HG03439 (cell line): ENCODE data around the gene MOGAT1.

Experiments used
- ATAC-seq: cut with Tn5 transposase; IDR thresholded peaks from one replicate; pipeline ENCODE4 v1.9.1; 2021; ENCODE audit warnings: mild to moderate bottlenecking, moderate library complexity; ENCODE audit not compliant: unreplicated experiment

MOGAT1 gene, protein sequence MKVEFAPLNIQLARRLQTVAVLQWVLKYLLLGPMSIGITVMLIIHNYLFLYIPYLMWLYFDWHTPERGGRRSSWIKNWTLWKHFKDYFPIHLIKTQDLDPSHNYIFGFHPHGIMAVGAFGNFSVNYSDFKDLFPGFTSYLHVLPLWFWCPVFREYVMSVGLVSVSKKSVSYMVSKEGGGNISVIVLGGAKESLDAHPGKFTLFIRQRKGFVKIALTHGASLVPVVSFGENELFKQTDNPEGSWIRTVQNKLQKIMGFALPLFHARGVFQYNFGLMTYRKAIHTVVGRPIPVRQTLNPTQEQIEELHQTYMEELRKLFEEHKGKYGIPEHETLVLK

DNA sequence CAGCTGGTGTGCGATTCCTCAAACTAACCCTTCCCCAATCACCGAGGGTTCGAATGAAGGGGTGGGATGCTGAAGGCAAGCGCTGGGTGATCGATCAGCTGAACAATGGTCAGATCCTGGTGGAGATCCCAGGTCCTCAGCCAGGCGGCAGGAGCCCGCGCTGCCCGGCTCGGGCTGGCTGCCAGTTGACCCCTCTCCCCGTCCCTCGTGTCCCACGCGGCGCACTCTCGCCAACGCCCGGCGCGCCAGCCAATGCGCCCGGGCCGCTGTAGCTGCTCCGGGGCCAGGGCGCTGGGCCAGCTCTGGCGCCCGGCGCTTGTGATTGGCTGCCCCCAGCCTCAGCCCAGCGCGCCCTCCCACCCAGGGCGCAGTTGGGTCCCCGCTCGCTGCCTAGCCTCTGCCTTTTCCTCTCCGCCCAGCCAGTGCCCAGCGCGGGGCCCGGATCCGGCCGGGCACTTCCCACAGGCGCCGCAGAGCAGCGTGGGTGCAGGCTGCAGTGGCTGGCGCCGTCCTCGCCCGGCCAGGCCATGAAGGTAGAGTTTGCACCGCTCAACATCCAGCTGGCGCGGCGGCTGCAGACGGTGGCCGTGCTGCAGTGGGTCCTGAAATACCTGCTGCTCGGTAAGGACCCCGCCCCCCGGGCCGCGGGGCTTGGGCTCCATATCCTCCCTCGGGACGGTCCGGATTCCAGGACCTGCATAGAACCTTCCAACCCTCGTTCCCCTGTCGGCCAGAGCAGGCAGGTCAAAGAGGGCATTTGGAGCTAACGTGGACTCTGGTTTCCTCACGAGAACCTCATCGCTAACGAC is at the start of gene MOGAT1:
Gene MOGAT1 (plus strand): TSS at position 400 of the 809 bp plus-strand sequence. CDS start 128 bp downstream, at position 528.
- no peak for ATAC-seq

DNA sequence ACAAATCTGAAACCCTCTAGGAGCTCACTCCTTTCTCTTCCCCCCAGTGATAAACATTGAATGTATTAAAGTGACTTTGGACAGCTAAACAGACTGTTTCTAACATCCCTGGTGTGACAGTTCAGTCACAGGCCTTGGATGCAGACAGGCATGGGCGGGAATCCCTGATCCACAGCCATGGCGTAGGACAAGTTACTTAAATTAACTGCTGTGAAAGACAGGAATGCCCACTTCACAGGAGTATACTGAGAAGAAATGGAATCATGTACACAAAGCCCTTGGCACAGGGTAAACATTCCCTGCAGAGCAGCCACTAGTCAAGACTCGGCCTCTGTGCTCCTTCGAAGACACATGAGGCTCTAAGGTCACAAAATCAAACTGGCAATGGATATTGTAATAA is 49.6 kb upstream of the MOGAT1 start:
- no peak for ATAC-seq

DNA sequence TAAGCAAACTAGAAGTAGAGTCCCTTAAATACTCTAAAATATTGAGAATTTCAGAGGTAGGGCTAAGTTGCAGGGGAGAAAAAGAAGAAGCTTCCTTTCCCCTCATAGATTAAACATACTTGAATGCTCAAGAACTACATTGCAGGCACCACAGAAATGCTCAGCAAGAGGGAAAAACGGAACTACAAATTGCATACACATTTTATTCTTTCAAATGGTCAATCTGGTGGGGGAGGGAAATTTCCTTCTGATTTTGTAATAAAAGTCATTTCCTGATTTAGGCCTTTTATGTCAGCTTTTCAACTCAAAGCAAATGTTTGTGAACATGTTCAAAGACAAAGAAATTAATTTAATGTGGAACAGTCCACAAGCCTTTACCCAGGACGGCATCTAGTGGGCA is 48.5 kb upstream of the MOGAT1 start:
- ATAC-seq: no peak

DNA sequence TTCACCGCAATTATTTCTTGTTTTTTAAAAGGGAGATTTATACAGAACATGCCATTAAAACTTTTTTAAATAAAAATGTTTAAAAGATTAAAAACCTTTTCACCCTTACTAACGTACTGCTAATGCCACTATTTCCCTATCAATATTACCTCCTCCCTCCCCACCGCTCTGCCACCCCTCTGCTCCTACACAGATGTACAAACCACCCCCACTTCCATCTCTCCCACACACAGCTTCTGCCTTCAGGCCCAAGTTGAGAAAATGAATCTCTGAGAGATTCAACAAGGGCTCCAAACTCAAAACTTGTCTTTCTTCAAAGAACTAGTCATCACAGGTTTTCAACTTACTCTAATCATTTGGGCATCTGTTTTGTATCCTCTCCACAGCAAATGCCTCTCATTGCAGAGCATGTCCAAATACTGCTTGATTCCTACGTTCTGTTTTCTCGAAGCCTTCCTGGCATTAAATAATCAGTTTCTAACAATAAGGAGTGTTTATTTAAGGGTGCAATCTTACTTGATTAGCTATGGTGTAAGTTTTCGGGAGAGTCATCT is 47.6 kb upstream of the MOGAT1 start:
- no peak for ATAC-seq

DNA sequence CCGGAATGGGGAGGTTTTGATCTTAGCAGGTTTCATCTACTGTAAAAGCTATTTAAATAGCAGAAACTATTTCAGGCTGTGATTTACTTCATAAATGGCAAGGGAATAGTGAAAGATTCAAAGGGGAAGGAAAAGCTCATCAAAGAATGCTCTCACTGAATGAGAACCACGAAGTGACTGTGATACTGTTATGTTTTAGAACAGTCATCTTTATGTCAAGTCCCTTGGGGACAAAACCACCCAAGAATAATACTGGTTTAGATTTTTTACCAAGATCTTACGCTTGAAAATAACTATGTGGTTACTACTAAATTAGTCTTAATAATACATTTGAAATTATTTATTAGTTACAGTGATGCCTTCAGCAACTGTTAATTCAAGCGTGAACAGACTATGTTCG is 43.7 kb upstream of the MOGAT1 start:
- ATAC-seq: no peak

DNA sequence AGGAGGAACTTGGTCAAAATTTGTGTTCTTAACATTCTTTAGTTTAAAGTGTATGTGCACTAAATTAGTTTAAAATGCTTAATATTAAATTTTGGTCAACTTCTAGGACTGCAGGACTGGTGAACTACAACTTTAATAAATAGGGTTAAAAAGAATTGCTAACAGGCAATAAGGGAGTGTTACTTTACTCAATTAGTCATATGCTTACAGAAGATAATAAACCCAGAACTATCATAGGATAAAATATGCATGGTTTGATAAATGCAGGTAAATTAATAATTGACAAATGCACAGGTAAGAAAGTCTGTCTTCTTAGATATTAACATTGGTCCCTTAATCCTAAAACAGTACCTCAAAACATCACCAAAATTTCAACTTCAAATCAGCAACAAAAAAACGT is 36.2 kb upstream of the MOGAT1 start:
- ATAC-seq: no peak

DNA sequence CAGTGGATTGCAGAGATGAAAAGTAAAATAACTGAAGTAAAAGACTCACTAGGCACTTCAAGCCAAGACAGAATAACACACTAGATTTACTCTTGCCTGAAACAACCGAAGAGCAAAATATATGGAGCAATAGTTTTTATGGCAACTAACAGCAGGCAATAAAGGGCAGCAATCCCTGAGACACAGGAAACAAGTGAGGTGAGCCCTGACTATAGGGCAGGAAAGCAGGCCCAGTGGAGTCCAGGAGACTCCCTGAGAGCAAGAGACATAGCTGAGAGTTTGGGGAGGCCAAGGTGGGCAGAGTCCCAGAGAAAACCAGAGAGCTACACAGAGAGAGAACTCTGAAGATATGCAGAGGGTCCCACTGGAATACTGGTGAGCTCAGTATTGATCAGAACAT is 34.4 kb upstream of the MOGAT1 start:
- ATAC-seq: no peak

DNA sequence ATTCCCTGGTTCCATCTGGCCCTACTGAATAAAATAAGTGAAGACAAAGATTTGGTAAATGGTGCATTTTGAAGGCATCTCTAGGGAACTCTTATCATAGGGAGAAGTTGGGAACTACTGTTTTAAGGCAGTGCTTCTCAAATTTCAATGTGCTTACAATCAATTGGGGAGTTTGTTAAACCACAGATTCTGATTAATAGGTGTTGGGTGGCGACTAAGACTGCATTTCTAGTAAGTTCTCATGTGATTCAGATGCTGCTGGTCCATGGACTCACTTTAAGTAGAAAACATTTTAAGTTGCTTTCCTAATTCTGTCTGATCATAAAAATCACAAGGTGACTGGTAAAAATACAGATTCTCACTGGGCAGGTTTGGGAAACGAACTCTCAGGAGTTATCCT is 30.1 kb upstream of the MOGAT1 start:
- ATAC-seq: no peak

DNA sequence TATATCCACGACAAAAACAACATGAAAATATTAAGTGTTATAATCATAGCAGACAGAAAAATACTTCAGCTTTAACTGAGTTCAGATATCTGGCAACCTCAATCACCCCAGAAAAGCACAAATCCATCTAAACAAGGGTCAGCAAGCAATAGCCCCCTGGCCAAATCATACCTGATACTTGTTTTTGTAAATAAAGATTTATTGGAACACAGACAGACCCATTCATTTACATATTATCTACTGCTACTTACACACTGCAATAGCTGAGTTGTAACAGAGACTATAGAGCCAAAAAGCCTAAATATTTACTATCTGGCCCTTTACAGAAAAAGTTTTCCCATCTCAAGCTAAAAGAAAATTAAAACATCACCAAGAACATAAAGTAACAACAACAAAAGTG is 28.3 kb upstream of the MOGAT1 start:
- no peak for ATAC-seq

DNA sequence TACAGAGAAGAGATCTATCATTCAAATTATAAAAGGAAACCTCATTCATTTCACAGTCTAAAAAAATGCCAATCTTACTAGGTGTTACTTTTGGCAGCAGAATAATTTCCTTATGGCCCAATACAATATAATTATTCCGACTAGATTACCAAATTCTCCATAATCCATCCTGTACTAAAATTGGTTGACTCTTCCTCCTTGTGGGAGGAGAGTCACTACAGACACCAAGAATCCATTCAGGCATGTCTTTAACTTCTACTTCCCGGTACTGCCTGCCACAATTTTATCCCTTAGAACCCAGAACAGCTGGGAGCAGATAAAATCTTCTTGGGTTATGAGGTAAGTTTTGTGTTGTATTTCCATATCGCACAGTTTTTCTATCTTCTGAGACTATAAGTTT is 25.4 kb upstream of the MOGAT1 start:
- no peak for ATAC-seq

DNA sequence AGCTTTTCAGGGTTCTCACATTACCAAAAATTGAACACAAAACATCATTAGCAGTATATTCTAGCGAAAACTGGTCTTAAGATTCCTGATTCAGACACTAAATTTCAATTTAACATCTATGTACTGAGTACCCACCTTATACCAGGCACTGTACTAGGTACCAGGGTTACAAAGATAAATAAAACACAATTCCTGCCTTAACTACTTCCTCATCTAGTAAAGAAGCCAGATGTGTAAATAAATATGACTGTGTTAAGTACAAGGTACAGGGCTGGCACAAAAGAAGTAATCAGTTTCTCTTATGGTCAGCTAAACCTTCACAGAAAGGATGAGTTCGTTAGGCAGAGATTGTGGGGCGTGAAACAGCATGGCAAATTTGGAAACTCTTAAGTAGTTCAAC is 21.7 kb upstream of the MOGAT1 start:
- ATAC-seq: no peak

DNA sequence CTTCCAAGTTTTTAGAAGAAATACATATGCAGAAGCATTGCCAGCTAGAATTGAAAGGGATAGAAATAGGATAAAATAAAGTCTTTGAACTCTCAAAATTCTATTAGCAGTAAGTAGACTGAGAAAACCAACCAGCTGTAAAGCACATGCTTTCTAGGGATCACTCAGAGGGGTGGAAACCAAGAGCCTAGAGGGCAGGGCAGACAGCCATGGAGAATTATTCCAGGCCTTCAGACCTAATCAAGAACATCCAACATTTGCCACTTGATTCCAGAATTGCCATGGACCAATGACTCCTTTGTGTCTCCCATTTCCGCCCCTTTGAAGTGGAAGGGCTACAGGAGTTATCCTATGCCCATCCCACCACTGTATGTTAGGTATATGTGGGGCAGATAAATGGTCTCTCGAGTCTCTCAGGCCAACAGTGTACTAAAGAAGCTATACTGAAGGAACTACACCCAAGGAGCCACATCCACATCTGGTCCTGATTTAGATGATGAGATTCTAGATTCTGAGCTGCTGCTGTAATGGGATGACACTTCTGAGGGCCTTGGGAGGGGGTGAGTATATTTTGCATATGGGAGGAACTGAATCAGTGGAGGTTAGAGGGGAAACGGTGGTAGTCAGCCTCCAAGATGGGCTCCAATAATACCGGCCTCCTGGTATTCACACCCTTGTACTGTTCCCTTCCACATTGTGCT is 19.6 kb upstream of the MOGAT1 start:
- no peak for ATAC-seq

DNA sequence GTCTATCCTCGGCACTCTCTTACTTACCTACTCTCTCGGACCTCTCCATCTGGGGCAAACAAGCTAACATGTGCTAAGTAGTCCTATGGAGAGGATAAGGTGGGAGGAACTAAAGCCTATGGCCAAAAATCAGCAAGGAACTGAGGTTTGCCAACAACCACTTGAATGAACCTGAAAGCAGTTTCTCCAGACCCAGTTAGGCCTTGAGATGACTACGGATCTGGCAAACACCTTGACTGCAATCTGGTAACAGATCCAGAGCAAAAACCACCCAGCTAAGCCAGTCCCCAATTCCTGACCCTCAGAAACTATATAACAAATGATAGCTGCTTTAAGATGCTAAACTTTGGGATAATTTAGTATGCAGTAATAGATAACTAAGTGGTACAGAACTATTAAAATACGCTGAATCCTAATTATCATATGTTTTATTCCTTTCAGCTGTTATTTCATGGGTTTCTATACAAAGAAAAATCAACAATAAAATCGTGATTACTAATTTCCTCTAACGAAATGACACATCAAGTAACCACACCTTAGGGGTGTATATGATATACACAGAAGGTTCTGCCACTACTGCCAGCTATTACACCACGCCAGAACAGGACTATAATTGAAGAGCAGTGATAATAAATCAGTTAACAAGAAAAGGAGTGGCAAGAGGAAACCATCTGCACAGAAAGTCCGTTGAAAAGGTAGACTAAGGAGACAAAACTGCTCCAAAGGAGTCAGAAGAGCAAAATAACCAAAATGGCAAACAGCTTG is 18.8 kb upstream of the MOGAT1 start:
- ATAC-seq: no peak

DNA sequence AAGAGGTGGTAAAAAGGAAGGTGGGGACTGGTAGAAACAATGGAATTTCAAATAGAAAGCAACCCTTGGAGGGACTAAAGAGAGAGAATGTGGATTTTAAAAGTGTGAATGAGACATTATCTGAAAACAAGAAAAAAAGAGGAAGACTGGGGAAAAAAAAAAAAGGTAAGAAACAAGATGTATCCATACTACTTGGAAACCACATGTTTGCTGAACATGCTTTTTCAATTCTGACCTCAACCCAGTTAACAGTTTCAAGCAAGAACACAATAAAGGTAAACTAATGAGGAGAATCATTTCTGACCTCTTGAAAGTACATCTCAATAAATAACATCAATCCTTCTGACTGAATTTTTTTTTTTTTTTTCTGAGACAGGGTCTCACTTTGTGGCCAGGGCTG is 18.2 kb upstream of the MOGAT1 start:
- ATAC-seq: no peak

DNA sequence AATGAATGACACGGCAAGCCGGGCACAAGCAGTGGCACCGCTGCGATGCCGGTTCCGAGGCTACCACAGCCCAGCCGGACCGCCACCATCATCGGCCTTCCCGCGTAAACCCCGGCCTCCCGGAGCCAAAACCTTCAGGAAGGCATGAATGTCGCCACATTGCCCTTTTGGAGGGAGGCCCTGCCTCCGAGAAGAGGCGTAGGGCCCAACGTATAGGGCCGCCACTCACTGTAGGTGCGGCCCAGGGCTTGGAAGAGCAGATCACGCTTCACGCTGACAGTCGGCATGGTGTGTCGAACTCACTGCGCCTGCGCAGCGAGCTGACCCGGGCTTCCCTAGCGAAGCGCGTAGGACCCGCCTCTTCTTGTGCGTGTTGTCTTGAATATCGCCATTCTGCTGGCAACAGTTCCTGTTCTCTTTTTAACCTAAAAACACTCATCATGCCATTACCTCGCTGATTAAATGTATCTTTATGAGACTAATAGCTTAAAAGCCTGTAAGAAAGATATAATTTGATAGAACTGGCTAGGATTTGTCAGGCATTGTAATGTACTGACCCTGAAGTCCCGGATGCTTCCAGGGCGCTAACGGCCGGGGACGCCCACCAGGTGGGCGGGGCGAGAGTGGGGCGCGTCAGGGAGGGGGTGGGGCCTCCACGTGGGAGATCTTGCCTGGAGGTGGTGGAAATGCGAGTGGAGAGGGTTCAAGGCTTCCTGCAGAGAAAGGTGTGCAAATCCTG is 15.5 kb upstream of the MOGAT1 start, which contains the start of gene FARSB:
Gene FARSB (minus strand): TSS at position 306 of the 739 bp plus-strand sequence. CDS start 19 bp downstream, at position 287.
- ATAC-seq: peak; percentile 93

DNA sequence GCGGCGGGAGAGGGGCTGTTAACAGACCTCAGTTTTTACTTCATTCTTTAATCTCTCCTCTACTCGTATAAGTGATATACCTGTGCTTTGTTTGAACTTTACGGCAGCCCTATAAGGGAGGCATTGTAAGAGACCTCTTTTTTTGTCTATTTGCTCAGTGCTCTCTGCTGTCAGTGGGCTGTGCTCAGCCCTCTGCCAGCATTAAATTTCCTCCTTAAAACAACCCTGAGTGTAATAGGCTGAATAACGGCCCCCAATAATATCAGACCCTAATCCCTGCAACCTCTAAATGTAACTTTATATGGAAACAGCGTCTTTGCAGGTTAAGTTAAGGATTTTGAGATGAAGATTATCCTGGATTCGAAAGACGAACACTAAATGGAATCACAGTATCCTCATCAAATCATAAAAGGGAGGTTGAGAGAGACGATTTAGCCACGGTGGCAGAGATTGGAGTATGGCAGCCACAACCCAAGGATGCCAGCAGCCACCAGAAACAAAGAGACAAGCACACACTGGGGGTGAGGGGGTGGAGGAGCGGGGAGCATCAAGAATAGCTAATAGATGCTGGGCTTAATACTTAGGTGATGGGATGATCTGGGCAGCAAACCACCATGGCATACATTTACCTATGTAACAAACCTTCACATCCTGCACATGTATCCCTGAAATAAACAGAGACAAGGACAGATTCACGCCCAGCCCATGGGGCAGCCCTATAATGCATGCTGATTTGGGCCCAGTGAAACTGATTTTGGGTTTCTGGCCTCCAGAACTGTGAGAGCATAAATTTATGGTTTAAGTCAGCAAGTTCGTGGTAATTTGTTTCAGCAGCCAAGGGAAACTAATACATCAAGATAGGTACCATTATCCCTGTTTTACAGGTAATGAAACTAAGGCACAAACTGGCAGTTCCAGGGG is 14.7 kb upstream of the MOGAT1 start:
- ATAC-seq: peak; percentile 29

DNA sequence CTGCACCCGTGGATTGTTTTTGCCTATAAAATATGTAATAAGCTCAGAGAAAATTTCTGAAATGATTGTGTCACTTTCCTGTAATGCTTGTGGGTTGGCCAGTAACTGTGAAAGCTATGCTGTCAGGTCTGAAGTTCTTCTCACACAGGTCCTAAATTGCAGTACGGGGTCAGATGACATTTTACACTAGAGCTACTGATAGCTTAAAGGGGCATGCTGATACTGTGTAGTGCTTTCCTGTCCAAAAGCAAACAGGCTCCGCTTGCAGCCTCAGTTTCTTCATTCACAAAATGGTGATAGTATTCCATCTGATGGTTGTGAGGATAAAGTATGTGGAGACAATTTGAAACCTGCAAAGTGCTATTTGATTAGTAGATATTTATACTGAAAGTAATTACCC is 8.0 kb upstream of the MOGAT1 start:
- no peak for ATAC-seq

DNA sequence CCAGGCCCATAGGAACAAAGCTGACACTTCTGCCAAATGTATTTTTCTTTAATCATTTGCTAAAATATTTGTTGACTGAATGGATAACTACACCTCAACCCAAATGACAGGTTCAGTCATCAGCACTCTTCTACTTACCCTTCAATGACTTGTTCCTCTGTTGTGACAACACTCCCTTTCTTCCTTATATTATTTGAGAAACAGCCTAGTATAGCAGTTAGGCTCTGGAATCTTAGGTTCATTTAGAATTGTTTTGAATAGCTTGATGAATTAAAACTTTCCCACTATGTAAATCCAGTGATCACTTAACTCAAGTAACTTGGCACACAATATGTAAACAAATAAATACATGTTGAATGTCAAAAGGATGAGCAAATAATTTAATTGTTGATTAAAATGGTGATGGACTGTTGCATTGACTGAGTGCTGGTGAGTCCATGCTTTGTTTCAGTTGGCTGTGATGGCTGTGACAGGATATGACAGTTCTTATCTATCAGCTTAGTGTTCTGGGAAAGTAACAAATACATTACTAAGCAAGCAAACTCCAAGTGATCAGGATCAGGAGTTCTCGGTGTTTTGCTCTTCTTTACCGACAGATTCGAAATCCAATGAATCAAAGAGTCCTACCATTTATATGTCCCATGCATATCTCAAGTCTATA is 2.8 kb upstream of the MOGAT1 start:
- ATAC-seq: no peak
